Globus pallidus (tissue), 1 donor: ENCODE results near the gene PLCD1.
"Not testable (repeated sequence)": the region's sequence is repeated elsewhere in the genome, so short reads cannot be mapped to it uniquely, and the experiment has no call there.

Experiments
- DNase-seq: peaks from one replicate; pipeline ENCODE4 v3.0.0-alpha.2; 2015; ENCODE audit warnings: low spot score

The PLCD1 gene

GRCh38 chr3:37986479-37987314, 42.7 kb downstream of the PLCD1 start:
- DNase-seq = no peak

DNA sequence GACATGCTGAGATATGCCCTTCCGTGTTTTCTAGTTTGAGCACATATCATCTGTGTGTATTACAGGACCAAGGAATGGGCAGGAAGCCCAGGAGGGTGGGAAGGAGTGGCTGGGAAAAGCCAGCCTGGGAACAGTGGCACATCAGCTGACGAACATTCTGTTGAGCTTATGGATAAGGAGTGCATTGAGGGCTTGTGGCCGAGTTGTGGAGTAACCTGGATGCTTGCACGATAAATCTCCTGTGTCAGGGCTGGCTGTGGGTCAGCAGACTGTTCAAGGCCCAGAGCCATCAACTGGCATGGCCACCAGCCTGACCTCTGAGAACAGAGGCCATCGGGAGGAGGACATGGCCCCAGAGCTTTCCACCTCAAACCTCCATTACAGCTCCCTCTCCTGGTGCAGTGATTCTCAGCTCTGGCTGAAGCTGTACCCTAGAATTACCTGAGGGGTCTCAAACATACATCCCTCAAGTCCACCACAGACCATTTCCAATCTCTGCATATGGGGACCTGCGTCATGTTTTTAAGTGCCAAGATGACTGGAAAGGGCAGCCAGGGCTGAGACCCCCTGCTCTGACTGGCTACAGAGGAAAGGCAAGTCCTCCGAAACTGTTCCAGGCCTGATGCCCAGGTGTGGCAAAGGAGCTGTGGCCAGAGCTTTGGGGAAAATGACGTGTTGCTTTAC, 43.7 kb downstream of the PLCD1 start:
- DNase-seq = no peak

GRCh38 chr3:37984596-37984995, 44.8 kb downstream of the PLCD1 start:
- no peak for DNase-seq

GRCh38 chr3:37984051-37984450, 45.4 kb downstream of the PLCD1 start:
- no peak for DNase-seq

DNA sequence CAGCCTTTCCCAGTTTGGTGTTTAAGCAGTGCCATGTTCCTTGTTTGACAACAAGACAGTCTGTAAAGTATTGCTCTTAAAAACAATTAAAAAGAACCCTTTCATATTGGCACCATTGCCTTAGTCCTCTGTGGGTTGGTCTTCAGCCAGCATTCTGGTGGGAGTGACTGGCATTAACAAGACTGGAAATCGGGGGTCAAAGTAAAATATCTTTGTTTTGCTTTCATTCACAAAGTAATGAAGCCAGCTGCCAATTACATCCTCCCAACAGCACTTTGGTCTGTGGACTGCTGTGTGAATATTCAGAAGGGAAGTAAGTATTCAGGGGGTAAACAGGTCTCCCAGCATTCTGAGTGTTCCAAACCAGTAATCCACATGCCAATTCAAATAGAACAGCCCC, 47.1 kb downstream of the PLCD1 start:
- no peak for DNase-seq

GRCh38 chr3:37981348-37981664, 48.1 kb downstream of the PLCD1 start:
- no peak for DNase-seq

DNA sequence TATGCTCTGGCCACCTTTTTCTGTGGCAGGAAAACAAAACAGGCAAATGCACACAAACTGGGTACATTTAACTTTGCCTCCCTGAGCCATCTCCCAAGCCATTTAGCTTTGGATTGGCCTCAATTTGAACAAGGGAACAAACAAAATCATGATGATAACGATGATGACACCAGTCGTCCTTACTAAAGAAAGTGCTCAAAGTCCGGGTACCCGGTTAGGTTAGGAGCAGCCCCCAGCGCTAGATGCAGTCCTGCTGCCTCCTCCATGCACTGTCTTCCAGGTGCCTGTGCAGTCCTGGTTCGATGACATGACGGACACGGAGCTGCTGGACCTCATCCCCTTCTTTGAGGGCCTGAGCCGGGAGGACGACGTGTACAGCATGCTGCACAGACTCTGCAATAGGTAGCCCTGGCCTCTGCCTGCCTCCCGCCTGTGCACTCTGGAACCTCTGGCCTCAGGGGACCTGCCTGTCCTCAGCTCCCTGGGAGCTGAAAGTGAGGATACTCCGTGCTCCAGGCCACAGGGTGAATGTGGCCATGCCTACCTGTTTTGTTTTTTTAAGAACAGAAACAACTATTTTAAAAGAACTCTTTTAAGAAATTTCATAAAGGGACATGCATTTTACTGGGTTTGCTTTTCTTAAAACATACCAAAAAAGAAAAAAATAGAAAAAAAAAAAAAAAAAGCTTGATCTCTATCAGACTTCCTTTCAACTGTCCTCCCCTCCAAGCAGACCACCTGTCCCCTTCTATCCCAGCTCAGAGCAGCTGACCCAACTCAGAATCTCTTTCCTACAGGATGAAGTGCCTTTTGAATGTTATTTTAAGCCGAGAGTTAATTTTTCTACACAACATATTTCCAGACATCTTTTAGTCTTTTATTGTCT, 48.7 kb downstream of the PLCD1 start:
- no peak for DNase-seq

DNA sequence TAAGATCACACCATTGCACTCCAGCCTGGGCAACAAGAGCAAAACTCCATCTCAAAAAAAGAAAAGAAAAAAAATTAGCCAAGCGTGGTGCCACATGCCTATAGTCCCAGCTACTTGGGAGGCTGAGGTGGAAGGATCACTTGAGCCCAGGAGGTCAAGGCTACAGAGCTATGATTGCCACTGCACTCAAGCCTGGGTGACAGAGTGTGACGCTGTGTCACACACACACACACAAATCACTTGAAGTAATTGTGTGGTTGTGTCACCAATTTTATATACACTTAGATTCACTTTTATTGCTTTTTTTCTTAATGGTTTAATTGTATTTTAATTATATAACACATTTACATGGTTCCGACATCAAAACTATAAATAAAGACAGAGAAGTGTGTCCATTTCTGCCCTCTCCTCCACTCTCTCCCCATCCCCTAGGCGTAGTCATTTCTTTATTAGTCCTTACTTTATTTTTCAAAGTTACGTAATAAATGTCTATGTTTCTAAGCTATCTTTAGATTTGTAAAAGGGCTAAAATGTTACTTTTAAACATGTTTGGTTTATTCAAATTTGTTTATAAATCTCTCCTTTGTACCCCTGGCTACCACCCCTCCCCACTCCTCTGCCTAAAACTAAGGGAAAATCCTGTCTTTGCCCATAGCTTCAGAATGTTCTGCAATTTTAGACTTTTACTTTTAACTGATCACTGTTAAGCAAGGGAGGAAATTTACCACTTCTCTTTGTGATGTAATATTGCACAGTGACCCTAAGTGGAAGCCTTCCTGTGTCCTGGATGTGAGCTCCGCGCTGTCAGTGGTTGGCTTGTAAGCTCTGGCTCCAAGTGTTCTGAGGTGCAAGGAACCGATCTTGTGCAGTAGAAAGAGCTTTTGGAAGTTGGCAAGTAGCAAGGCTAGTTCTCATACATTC, 49.6 kb downstream of the PLCD1 start:
- DNase-seq = no peak

GRCh38 chr3:37974121-37975083, 55.0 kb downstream of the PLCD1 start:
- DNase-seq = peak; percentile 78

GRCh38 chr3:37973246-37974054, 56.0 kb downstream of the PLCD1 start:
- no peak for DNase-seq

GRCh38 chr3:37972056-37972455, 57.4 kb downstream of the PLCD1 start:
- not testable (repeated sequence) for DNase-seq

DNA sequence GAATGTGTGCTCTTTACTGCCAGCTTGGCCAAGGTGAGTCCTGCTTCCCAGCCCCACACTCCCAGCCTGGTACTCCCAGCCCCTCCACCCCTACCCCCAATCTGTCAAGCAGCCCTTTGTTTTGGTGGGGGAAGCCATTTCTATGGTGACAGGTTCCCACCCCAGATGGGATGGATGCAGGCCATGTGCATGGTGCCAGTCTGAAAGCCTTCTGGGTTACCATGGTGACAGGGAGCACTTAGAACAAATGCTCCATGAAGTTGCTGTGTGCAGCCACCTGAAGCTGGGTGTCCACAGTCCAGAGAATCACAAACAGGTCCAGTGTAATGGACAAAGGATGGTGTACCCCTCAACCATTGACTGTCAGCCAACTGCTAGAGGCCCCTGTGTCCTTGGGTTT, 58.0 kb downstream of the PLCD1 start:
- no peak for DNase-seq

GRCh38 chr3:37970802-37971201, 58.6 kb downstream of the PLCD1 start:
- DNase-seq = no peak

GRCh38 chr3:37969596-37970100, 59.8 kb downstream of the PLCD1 start:
- no peak for DNase-seq

DNA sequence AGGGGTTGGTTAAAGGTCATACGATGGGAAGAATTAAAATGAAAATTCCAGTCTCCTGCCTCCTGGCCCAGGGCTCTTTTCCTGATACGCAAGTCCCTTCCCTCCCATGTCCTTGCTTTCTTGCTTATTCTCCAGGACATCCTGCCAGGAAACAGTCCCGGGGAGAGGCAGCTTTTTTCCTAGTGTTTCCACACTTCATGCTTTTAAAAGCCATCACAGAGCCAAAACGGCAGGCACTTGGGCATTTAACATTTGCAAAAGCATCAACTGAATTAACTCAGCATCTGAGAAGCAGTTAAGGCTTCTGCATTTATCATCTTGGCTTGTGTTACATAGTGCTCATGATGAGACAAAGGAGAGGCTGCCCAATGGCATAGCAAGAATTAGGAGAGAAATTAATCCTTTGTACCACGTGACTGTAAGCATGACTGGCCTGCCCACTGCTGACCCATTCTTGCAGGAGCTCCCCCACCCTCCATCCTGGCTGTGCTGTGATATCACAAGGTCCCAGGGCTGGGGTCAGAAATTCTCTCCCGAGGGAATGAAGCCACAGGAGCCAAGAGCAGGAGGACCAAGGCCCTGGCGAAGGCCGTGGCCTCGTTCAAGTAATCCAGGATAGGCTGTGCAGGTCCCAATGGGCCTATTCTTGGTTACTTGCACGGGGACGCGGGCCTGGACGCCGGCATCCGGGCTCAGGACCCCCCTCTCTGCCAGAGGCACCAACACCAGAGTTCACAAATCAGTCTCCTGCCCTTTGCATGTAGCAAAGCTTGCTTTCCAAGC, 60.4 kb downstream of the PLCD1 start:
- no peak for DNase-seq

GRCh38 chr3:37968199-37968598, 61.2 kb downstream of the PLCD1 start:
- DNase-seq = no peak

GRCh38 chr3:37967260-37967881, 62.1 kb downstream of the PLCD1 start:
- peak; percentile 49 for DNase-seq

DNA sequence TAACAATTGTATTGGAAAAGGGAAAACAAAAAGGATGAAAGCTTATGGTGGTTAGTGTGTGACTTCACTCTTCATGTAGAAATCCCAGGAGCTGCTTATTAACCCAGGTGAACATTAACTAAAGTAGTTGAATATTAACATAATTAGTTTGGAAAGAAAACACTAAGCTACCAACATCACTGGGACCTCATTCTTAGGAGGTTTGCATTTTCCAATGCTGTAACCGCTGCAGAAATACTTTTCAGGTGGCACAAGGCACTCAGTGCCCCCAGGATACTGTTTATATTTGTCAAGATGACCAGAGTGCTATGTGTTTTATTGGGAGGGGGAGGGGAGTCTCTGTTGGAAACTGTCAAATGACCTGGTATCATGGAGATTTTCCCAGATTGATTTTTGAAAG, 64.7 kb downstream of the PLCD1 start:
- DNase-seq = no peak
